Pancreas (tissue), 10 donors: Measurements from ENCODE around the gene DNMT3B. TPM values are rescaled to one million over a fixed set of nuclear protein-coding genes. Genes with fewer than 3 reads are reported as not detected.

ENCODE experiments used
- ATAC-seq, 4 donors: fragments of 200-7000 bp; cut with Tn5 transposase; one replicate each; pipeline versions ENCODE4 v1.8.0 to v1.9.1; 2020; ENCODE audit warnings: mild to moderate bottlenecking in 4 of 4, moderate library complexity in 4 of 4
- DNase-seq, 6 donors: peaks; one replicate each; pipeline ENCODE4 v3.0.0-alpha.2; 2020
- FAIRE-seq: peaks from 2 replicates; lab custom pipeline; 2012; peaks lifted over from hg19 to GRCh38; lab: Jason Lieb, UNC
- H3K27ac ChIP-seq, 4 donors: fragments of 200-600 bp; sonication (generic); 1 replicate in 3 of 4; 2 replicates in 1 of 4; pipeline versions ENCODE4 v1.5.0 to v1.8.0; 2020
- H3K27me3 ChIP-seq, 4 donors: fragments of 200-600 bp; one replicate each; pipeline ENCODE4 v1.8.0; 2021
- H3K36me3 ChIP-seq, 3 donors: fragments of 200-600 bp; sonication (generic) in 1 of 3; one replicate each; pipeline versions ENCODE4 v1.5.0 to v1.8.0; 2020 to 2021
- H3K4me1 ChIP-seq, 3 donors: fragments of 200-600 bp; one replicate each; pipeline ENCODE4 v1.8.0; 2021
- H3K4me3 ChIP-seq, 4 donors: fragments of 200-600 bp; sonication (generic) in 2 of 4; one replicate each; pipeline versions ENCODE4 v1.5.0 to v1.8.0; 2020 to 2021
- H3K9me3 ChIP-seq, 4 donors: fragments of 200-600 bp; one replicate each; pipeline ENCODE4 v1.8.0; 2021
- CTCF ChIP-seq, 4 donors: fragments of 200-600 bp; sonication (generic) in 3 of 4; IDR thresholded peaks; one replicate each; pipeline versions ENCODE4 v1.5.0 to v1.8.0; 2021; ENCODE audit warnings: antibody characterized with exemption in 4 of 4
- WGBS, 2 donors: extraction: QIAGEN DNeasy Blood & Tissue Kit; methylation state at CpG; one replicate each; pipeline ENCODE4 v1.1.7; 2013; 5-methylcytosine and 5-hydroxymethylcytosine counted together
- intact Hi-C, 3 donors: fragments of 100-400 bp; cut with DNase I; formaldehyde crosslinking; loops; one replicate each; pipeline versions ENCODE4 v1.11.1 to v1.14.2; 2022
- polyA plus RNA-seq, 2 donors: library from polyadenylated mRNA; stranded (reverse); fragments of 200-250 nt; gene quantifications; one replicate each; pipeline ENCODE4 v1.2.3, GENCODE V29; 2013
- total RNA-seq, 6 donors: library from RNA; stranded (reverse); fragmentation: NEBNext Ultra II Directional in 4 of 6; extraction: Animal tissue kit (Norgen Biotek cat#: 25700) in 4 of 6; gene quantifications; one replicate each; pipeline versions ENCODE4 v1.2.1 to v1.2.4, GENCODE V29; 2021 to 2023
- donor health status: healthy with polysubstance abuse.
- donor health status: DM: no; HTN: no; CAD: no; lungs with moderate emphysema.
- donor health status: DM: no; HTN: no; CAD: no.
- donor health status: control.
- donor health status: control.
- donor health status: Bipolar disorder and iron deficiency.
- donor health status: DM: yes; HTN: yes; CAD: no.
- donor health status: DM: no; HTN: no; CAD: no.
- donor health status: DM: no; HTN: no; CAD: no.
- donor health status: DM: yes; HTN: yes; CAD: no.

Gene DNMT3B
- total and polyA plus RNA-seq, 8 donors: 2.0 to 5.1 (median 3.3) TPM

GRCh38 chr20:32752458-32753250, 9.5 kb upstream of the DNMT3B start:
- no peak for TF ChIP-seq CTCF (IDR thresholded peaks at IDR 0.05)
- Histone ChIP-seq H3K36me3 (no peaks in the 10 kb centered on the region), H3K27me3 (no peaks in the 10 kb centered on the region), H3K27ac (no peak overlapping the region), H3K9me3 (no peaks in the 10 kb centered on the region), H3K4me3 (no peak overlapping the region), H3K4me1 (no peaks in the 10 kb centered on the region)
- intact Hi-C loops: no loop called here
- ATAC-seq: peak in 2 of 4 donors; percentile 20 to 43
- 53 to 59% methylated on average over 10 of the region's 10 CpGs for WGBS, 2 donors
- no peak for FAIRE-seq
- no peak for DNase-seq

- no peak overlapping the region for H3K27ac ChIP-seq
- H3K9me3 ChIP-seq: no peaks in the 10 kb centered on the region
- FAIRE-seq (no peak), ATAC-seq (no peak), DNase-seq (no peak)
- no peak overlapping the region for H3K4me3 ChIP-seq
- 89 to 96% methylated on average over 4 of the region's 4 CpGs for WGBS, 2 donors
- H3K4me1 ChIP-seq: no peaks in the 10 kb centered on the region
- no peak for TF ChIP-seq CTCF (IDR thresholded peaks at IDR 0.05)
- H3K27me3 ChIP-seq: no peaks in the 10 kb centered on the region
- H3K36me3 ChIP-seq: no peaks in the 10 kb centered on the region
- intact Hi-C loops: no loop called here
Measured at GRCh38 chr20:32753731-32754130, 8.5 kb upstream of the DNMT3B start.

GRCh38 chr20:32756156-32756555, 6.0 kb upstream of the DNMT3B start:
- no peak for FAIRE-seq

GRCh38 chr20:32761417-32761830, 761 bp upstream of the DNMT3B start:
- TF ChIP-seq CTCF (IDR thresholded peaks at IDR 0.05): no peak
- H3K36me3 ChIP-seq: no peaks in the 10 kb centered on the region
- H3K4me3 ChIP-seq: peak overlapping the region in 3 of 4 donors; percentile 59 to 85 (median 84)
- no peak overlapping the region for H3K27ac ChIP-seq
- DNase-seq: no peak
- ATAC-seq: no peak
- intact Hi-C loops: no loop called here
- H3K9me3 ChIP-seq: no peaks in the 10 kb centered on the region
- no peaks in the 10 kb centered on the region for H3K27me3 ChIP-seq
- no peak for FAIRE-seq
- H3K4me1 ChIP-seq: peaks cover 0 to 5% (median 4%) of the 10 kb centered on the region in 3 donors
- WGBS, 2 donors: 18 to 21% methylated on average over 6 of the region's 6 CpGs

More at GRCh38 chr20:32756156-32756555, 6.0 kb upstream of the DNMT3B start:
- Histone ChIP-seq H3K36me3 (no peaks in the 10 kb centered on the region), H3K4me3 (no peak overlapping the region), H3K27me3 (no peaks in the 10 kb centered on the region), H3K27ac (no peak overlapping the region), H3K4me1 (no peaks in the 10 kb centered on the region), H3K9me3 (no peaks in the 10 kb centered on the region)
- intact Hi-C loops: no loop called here
- WGBS, 2 donors: 60 to 67% methylated on average over 5 of the region's 5 CpGs
- ATAC-seq (no peak), DNase-seq (no peak)
- TF ChIP-seq CTCF (IDR thresholded peaks at IDR 0.05): no peak

GRCh38 chr20:32762754-32763201, 593 bp downstream of the DNMT3B start:
- FAIRE-seq: no peak
- peak overlapping the region; percentile 45 to 60 (median 55) for H3K27ac ChIP-seq

More at GRCh38 chr20:32762754-32763201, 593 bp downstream of the DNMT3B start:
- H3K4me1 ChIP-seq: peaks cover 0 to 6% (median 4%) of the 10 kb centered on the region in 3 donors
- H3K36me3 ChIP-seq: no peaks in the 10 kb centered on the region
- intact Hi-C loops: no loop called here
- H3K27me3 ChIP-seq: no peaks in the 10 kb centered on the region
- ATAC-seq (peak; percentile 4 to 16 (median 7)), DNase-seq (peak in 1 of 6 donors; percentile 81)
- no peak for TF ChIP-seq CTCF (IDR thresholded peaks at IDR 0.05)
- H3K9me3 ChIP-seq: no peaks in the 10 kb centered on the region
- H3K4me3 ChIP-seq: peak overlapping the region; percentile 59 to 85 (median 76)
- 0 to 1% methylated on average over 29 to 30 of the region's 30 CpGs for WGBS, 2 donors
